ENCODE data around the gene ABHD15.

ABHD15 gene

GRCh38 chr17:29581583-29582253 is 14.9 kb upstream of the ABHD15 start:
- DNase-seq: peak; percentile 64

- DNase-seq: peak; percentile 75
Measured at GRCh38 chr17:29579866-29580771, 13.3 kb upstream of the ABHD15 start.

GRCh38 chr17:29578626-29579485 is 12.0 kb upstream of the ABHD15 start:
- no peak for DNase-seq

GRCh38 chr17:29577385-29578211 is 10.8 kb upstream of the ABHD15 start:
- DNase-seq: no peak

GRCh38 chr17:29577001-29577370 is 10.1 kb upstream of the ABHD15 start:
- DNase-seq: no peak

GRCh38 chr17:29576214-29577000 is 9.6 kb upstream of the ABHD15 start:
- no peak for DNase-seq

GRCh38 chr17:29575511-29576213 is 8.8 kb upstream of the ABHD15 start:
- no peak for DNase-seq

GRCh38 chr17:29574732-29575510 is 8.1 kb upstream of the ABHD15 start:
- no peak for DNase-seq

- DNase-seq: no peak
Measured at GRCh38 chr17:29573871-29574731, 7.3 kb upstream of the ABHD15 start.

GRCh38 chr17:29573558-29573869 is 6.7 kb upstream of the ABHD15 start:
- DNase-seq: no peak

GRCh38 chr17:29572691-29573557 is 6.1 kb upstream of the ABHD15 start:
- DNase-seq: no peak

- DNase-seq: no peak
Measured at GRCh38 chr17:29571883-29572681, 5.2 kb upstream of the ABHD15 start.

- no peak for DNase-seq
Measured at GRCh38 chr17:29571486-29571882, 4.6 kb upstream of the ABHD15 start.

GRCh38 chr17:29570521-29570920 is 3.7 kb upstream of the ABHD15 start:
- no peak for DNase-seq

GRCh38 chr17:29569245-29569950 is 2.6 kb upstream of the ABHD15 start:
- DNase-seq: no peak
